K562 (cell line): Measurements from ENCODE around the gene EVPL. TPM values are rescaled to one million over a fixed set of nuclear protein-coding genes. Genes with fewer than 3 reads are reported as not detected.

Experiments used
- ATAC-seq: fragments of 200-7000 bp; cut with Tn5 transposase; 3 replicates; pipeline ENCODE4 v1.9.1; 2020; ENCODE audit warnings: moderate library complexity
- BruUV-seq: library from RNA; stranded (reverse); fragments of 400-500 nt; replicated peaks from 2 replicates; lab custom pipeline; 2021; lab: Mats Ljungman, UMichigan
- CTCF ChIA-PET: fragments of 300-600 bp; formaldehyde crosslinking; extraction: SDS; loops from one replicate; lab custom pipeline; 2021; ENCODE audit warnings: low intra/inter-chr PET ratio; lab: Yijun Ruan, JAX
- POLR2A ChIA-PET: fragments of 300-600, 350-650 bp; sonication (Branson Sonifier 250); formaldehyde crosslinking; extraction: SDS; loops from one replicate; lab custom pipeline; 2021; ENCODE audit warnings: antibody characterized with exemption, inconsistent platforms; lab: Yijun Ruan, JAX
- DNase-seq, 4 experiments: peaks; one replicate each; pipeline versions ENCODE4 v3.0.0 to v3.0.0-alpha.2; 2011 to 2018; ENCODE audit warnings: low spot score in 3 of 4, mixed read lengths in 3 of 4; ENCODE audit errors: extremely low read depth in 1 of 4
- FAIRE-seq: peaks from 2 replicates; lab custom pipeline; 2011; peaks lifted over from hg19 to GRCh38; lab: Jason Lieb, UNC
- H2AFZ ChIP-seq: 2 replicates; pipeline ENCODE4 v1.6.0; 2011; ENCODE audit warnings: low read depth, low read length, control low read depth, inconsistent platforms
- H3K27ac ChIP-seq: fragments of 200-600 bp; 3 replicates; pipeline ENCODE4 v1.8.0; 2011; ENCODE audit warnings: low read depth, mild to moderate bottlenecking, control low read depth, inconsistent platforms, low read length, moderate library complexity, mixed read lengths; ENCODE audit errors: extremely low read depth
- H3K27me3 ChIP-seq, 2 experiments: fragments of 300-600 bp in 1 of 2; 2 replicates in 1 of 2; 3 replicates in 1 of 2; pipeline versions ENCODE4 v1.6.0 to v1.8.0; 2011; ENCODE audit warnings: inconsistent platforms in 2 of 2, low read length in 2 of 2, mild to moderate bottlenecking in 1 of 2, mixed read lengths in 1 of 2, moderate library complexity in 1 of 2; ENCODE audit not compliant: control insufficient read depth in 2 of 2, insufficient read depth in 2 of 2
- H3K36me3 ChIP-seq: fragments of 300-600 bp; 3 replicates; pipeline ENCODE4 v1.8.0; 2011; ENCODE audit warnings: mild to moderate bottlenecking, low read length, inconsistent platforms; ENCODE audit not compliant: control insufficient read depth, insufficient read depth
- H3K4me1 ChIP-seq, 2 experiments: fragments of 200-600 bp in 1 of 2; replicated peaks in 1 of 2; 2 replicates in 1 of 2; 3 replicates in 1 of 2; pipeline versions ENCODE4 v1.5.1 to v1.8.0; 2011; ENCODE audit warnings: inconsistent platforms in 2 of 2, low read length in 2 of 2, mild to moderate bottlenecking in 1 of 2, mixed read lengths in 1 of 2, moderate library complexity in 1 of 2; ENCODE audit not compliant: control insufficient read depth in 2 of 2, insufficient read depth in 2 of 2
- H3K4me2 ChIP-seq: 2 replicates; pipeline ENCODE4 v1.6.1; 2011; ENCODE audit warnings: low read length, control low read depth, inconsistent platforms, mixed read lengths; ENCODE audit not compliant: insufficient read depth
- H3K4me3 ChIP-seq: fragments of 200-600 bp; sonication (generic), shearing (Covaris generic); 2 replicates; pipeline ENCODE4 v1.5.1; 2016; ENCODE audit warnings: control low read depth, inconsistent platforms
- H3K79me2 ChIP-seq: fragments of 200-600 bp; 3 replicates; pipeline ENCODE4 v1.8.0; 2011; ENCODE audit warnings: low read length, inconsistent platforms; ENCODE audit not compliant: control insufficient read depth, insufficient read depth
- H3K9ac ChIP-seq, 2 experiments: 2 replicates each; pipeline versions ENCODE4 v1.6.0 to v1.6.1; 2011; ENCODE audit warnings: low read depth in 2 of 2, low read length in 2 of 2, control low read depth in 1 of 2, inconsistent platforms in 1 of 2, mild to moderate bottlenecking in 1 of 2, mixed read lengths in 1 of 2; ENCODE audit not compliant: insufficient read depth in 1 of 2
- H3K9me1 ChIP-seq: one replicate; pipeline ENCODE4 v1.6.0; 2011; ENCODE audit warnings: inconsistent platforms, mild to moderate bottlenecking, low read length, moderate library complexity; ENCODE audit not compliant: control insufficient read depth, insufficient read depth
- H3K9me3 ChIP-seq: replicated peaks from 2 replicates; pipeline ENCODE4 v1.5.1; 2011; ENCODE audit warnings: low read depth, low read length, inconsistent platforms; ENCODE audit not compliant: control insufficient read depth, insufficient read depth
- H4K20me1 ChIP-seq: replicated peaks from 2 replicates; pipeline ENCODE4 v1.6.1; 2011; ENCODE audit warnings: low read length, inconsistent platforms, mixed read lengths; ENCODE audit not compliant: control insufficient read depth, insufficient read depth
- BCOR ChIP-seq: fragments of 450-650 bp; IDR thresholded peaks from 2 replicates; pipeline ENCODE4 v1.6.1; 2016
- CC2D1A ChIP-seq: fragments of 450-650 bp; IDR thresholded peaks from 2 replicates; pipeline ENCODE4 v1.6.1; 2017; ENCODE audit warnings: mild to moderate bottlenecking
- CHD2 ChIP-seq: IDR thresholded peaks from 2 replicates; pipeline ENCODE4 v1.6.1; 2011; ENCODE audit warnings: low read depth, low read length
- ELF1 ChIP-seq: fragments of 200-800 bp; sonication (Bioruptor generic); IDR thresholded peaks from 2 replicates; pipeline ENCODE4 v1.6.1; 2016; ENCODE audit warnings: missing genetic modification characterization, missing compliant biosample characterization
- HDAC1 ChIP-seq, 2 experiments: fragments of 450-650 bp; IDR thresholded peaks; 2 replicates each; pipeline ENCODE4 v1.6.1; 2016 to 2017; ENCODE audit warnings: inconsistent platforms in 1 of 2, mild to moderate bottlenecking in 1 of 2, moderate library complexity in 1 of 2
- HES1 ChIP-seq: fragments of 450-650 bp; IDR thresholded peaks from 2 replicates; pipeline ENCODE4 v1.6.1; 2016; ENCODE audit warnings: low read depth, mild to moderate bottlenecking, moderate library complexity
- KDM1A ChIP-seq, 2 experiments: fragments of 450-650 bp; IDR thresholded peaks; 2 replicates each; pipeline ENCODE4 v1.6.1; 2016; ENCODE audit warnings: mild to moderate bottlenecking in 2 of 2
- MAZ ChIP-seq, 2 experiments: fragments of 450-650 bp in 1 of 2; sonication (generic) in 1 of 2; formaldehyde crosslinking; IDR thresholded peaks in 1 of 2; conservative IDR thresholded peaks in 1 of 2; 2 replicates each; pipeline versions ENCODE4 v1.4.0 to v1.5.0; 2020; ENCODE audit warnings: mild to moderate bottlenecking in 1 of 2, missing genetic modification reagents in 1 of 2
- NCOA1 ChIP-seq: fragments of 450-650 bp; IDR thresholded peaks from 2 replicates; pipeline ENCODE4 v1.6.1; 2016; ENCODE audit warnings: low read depth
- SMARCC2 ChIP-seq: fragments of 450-650 bp; IDR thresholded peaks from 2 replicates; pipeline ENCODE4 v1.6.1; 2017; ENCODE audit warnings: antibody characterized with exemption, moderate library complexity, mild to moderate bottlenecking, low read depth
- TBL1XR1 ChIP-seq, 2 experiments: IDR thresholded peaks; 2 replicates each; pipeline ENCODE4 v1.6.1; 2012; ENCODE audit warnings: improper control_type of control experiment in 2 of 2, low read length in 2 of 2, mild to moderate bottlenecking in 1 of 2
- TCF7L2 ChIP-seq: fragments of 150-350 bp; IDR thresholded peaks from 2 replicates; pipeline ENCODE4 v1.6.1; 2016; ENCODE audit warnings: low read depth, mild to moderate bottlenecking, low read length, moderate library complexity
- TEAD2 ChIP-seq: fragments of 450-650 bp; IDR thresholded peaks from 2 replicates; pipeline ENCODE4 v1.6.1; 2016; ENCODE audit warnings: missing genetic modification characterization, control low read depth, missing compliant biosample characterization
- XRCC5 ChIP-seq: fragments of 200-400 bp; formaldehyde crosslinking; IDR thresholded peaks from 2 replicates; pipeline ENCODE4 v1.6.1; 2017; ENCODE audit warnings: low read depth, mild to moderate bottlenecking, low read length
- ZEB2 ChIP-seq: fragments of 450-650 bp; IDR thresholded peaks from 2 replicates; pipeline ENCODE4 v1.6.1; 2016
- ZNF384 ChIP-seq: IDR thresholded peaks from 2 replicates; pipeline ENCODE4 v1.6.1; 2012; ENCODE audit warnings: low read depth, low read length, improper control_type of control experiment
- ZNF41 ChIP-seq: fragments of 250-450 bp; sonication (Bioruptor Pico); conservative IDR thresholded peaks from 2 replicates; pipeline ENCODE4 v1.4.0; 2020; ENCODE audit warnings: mild to moderate bottlenecking
- ZNF79 ChIP-seq: fragments of 250-450 bp; sonication (Bioruptor Pico); IDR thresholded peaks from 2 replicates; pipeline ENCODE4 v1.4.0; 2020; ENCODE audit warnings: low read depth, mild to moderate bottlenecking, moderate library complexity
- WGBS: fragments of 100-300 bp; shearing (Covaris generic); methylation state at CpG from one replicate; pipeline ENCODE4 v1.1.6; 2016; ENCODE audit warnings: low coverage, mixed read lengths; ENCODE audit not compliant: insufficient coverage; ENCODE audit errors: missing lambda C conversion rate; 5-methylcytosine and 5-hydroxymethylcytosine counted together
- in situ Hi-C: fragments of 300-500 bp; cut with MboI; formaldehyde crosslinking; loops from 4 replicates; pipeline ENCODE4 v1.15.0; 2018; ENCODE audit warnings: inconsistent platforms, mixed read lengths
- intact Hi-C: fragments of 100-400 bp; cut with micrococcal nuclease; formaldehyde crosslinking; loops from 2 replicates; pipeline ENCODE4 v1.14.2; 2022
- polyA plus RNA-seq, 8 experiments: library from polyadenylated mRNA; depleted of rRNA in 4 of 8; stranded (reverse) in 5 of 8; unstranded in 3 of 8; fragments of >200 nt; fragmentation: Nextera tagmentation in 2 of 8; fragmentation: Illumina TruSeq in 1 of 8; extraction: Ambion mirVana in 2 of 8; extraction: Trizol in 1 of 8; gene quantifications; 2 replicates each; pipeline versions ENCODE4 v1.2.1 to v1.2.3, GENCODE V29; 2011 to 2014; ENCODE audit warnings: inconsistent platforms in 1 of 8, missing spikeins in 1 of 8
- total RNA-seq, 7 experiments: library from RNA; depleted of rRNA in 6 of 7; stranded (reverse); fragments of >200 nt in 6 of 7; fragmentation: Illumina TruSeq in 2 of 7; extraction: Trizol in 2 of 7; gene quantifications; 2 replicates each; pipeline versions ENCODE4 v1.2.1 to v1.2.3, GENCODE V29; 2011 to 2021; ENCODE audit warnings: low replicate concordance in 1 of 7
- TF ChIP-seq, protein P1 (sequence below), 2 experiments: fragments of 450-650 bp; conservative IDR thresholded peaks; 2 replicates each; pipeline ENCODE4 v1.6.1; 2017; ENCODE audit warnings: mild to moderate bottlenecking in 2 of 2, moderate library complexity in 2 of 2
- TF ChIP-seq, protein P2 (sequence below): fragments of 250-450 bp; sonication (Bioruptor Pico); IDR thresholded peaks from 2 replicates; pipeline ENCODE4 v1.8.0; 2021; ENCODE audit warnings: borderline replicate concordance, mild to moderate bottlenecking, moderate library complexity; ENCODE audit not compliant: poor library complexity, severe bottlenecking

Gene EVPL
- total and polyA plus RNA-seq, 9 of the 15 experiments (the other 6 are each of a cell fraction or from before 2014, with no cell fraction given) = 0.08 to 0.18 (median 0.16) TPM; not detected in 5

- in situ Hi-C loops (no loop called here), intact Hi-C loops (loop anchor here (10.0 kb wide), 1 partner anchor 185 kb away; the partner anchor contains the start of gene UNK)
- DNase-seq (peak; percentile 84 to 95 (median 90)), ATAC-seq (peak; percentile 86), FAIRE-seq (peak; percentile 99)
- whole genome bisulfite sequencing = 3% methylated on average over 4 of the region's 4 CpGs
- Histone ChIP-seq H3K27me3 (no peaks in the 10 kb centered on the region), H3K9me3 (no peaks in the 10 kb centered on the region), H4K20me1 (peaks cover 14% of the 10 kb centered on the region), H3K9ac (peak overlapping the region in 1 of 2 experiments; percentile 14; a peak in 2 of 4 replicates), H3K9me1 (no peaks in the 10 kb centered on the region), H3K4me3 (no peak overlapping the region), H3K4me1 (peaks cover 15 to 19% of the 10 kb centered on the region in 2 experiments; a peak in 4 of 5 replicates), H3K4me2 (peak overlapping the region; percentile 43), H3K27ac (peak overlapping the region; percentile 71), H3K36me3 (peaks cover 7% of the 10 kb centered on the region; the same call in 2 of the 3 replicates), H3K79me2 (no peaks in the 10 kb centered on the region), H2AFZ (no peak overlapping the region)
- BruUV-seq = no TSS peak
- ChIA-PET POLR2A (interaction anchor here (1.0 to 1.5 kb wide), 5 partner anchors 10 to 302 kb away, joined by 4 to 5 read pairs (median 4); no protein-coding TSS in a partner anchor), CTCF (no interaction called here)
- peak; percentile 99 for TF ChIP-seq KDM1A (IDR thresholded peaks at IDR 0.05)
- peak; percentile 74 for TF ChIP-seq BCOR
- peak; percentile 98 for TF ChIP-seq ZNF384
- peak; percentile 65; the same call in 1 of the 2 replicates for TF ChIP-seq TCF7L2
- peak; percentile 90 for TF ChIP-seq NCOA1
- peak; percentile 96 for TF ChIP-seq ZEB2
- TF ChIP-seq SMARCC2 = peak; percentile 94
- TF ChIP-seq HES1 = peak; percentile 92
- peak; percentile 94 for TF ChIP-seq CC2D1A
- TF ChIP-seq XRCC5 = no peak
- TF ChIP-seq ZNF79 (CRISPR knock-in tag) = no peak
- TF ChIP-seq HDAC1 (IDR thresholded peaks at IDR 0.05) = peak; percentile 13 to 100; a peak in 2 of 4 replicates
- TF ChIP-seq CHD2 = no peak
- TF ChIP-seq, protein P1, sequence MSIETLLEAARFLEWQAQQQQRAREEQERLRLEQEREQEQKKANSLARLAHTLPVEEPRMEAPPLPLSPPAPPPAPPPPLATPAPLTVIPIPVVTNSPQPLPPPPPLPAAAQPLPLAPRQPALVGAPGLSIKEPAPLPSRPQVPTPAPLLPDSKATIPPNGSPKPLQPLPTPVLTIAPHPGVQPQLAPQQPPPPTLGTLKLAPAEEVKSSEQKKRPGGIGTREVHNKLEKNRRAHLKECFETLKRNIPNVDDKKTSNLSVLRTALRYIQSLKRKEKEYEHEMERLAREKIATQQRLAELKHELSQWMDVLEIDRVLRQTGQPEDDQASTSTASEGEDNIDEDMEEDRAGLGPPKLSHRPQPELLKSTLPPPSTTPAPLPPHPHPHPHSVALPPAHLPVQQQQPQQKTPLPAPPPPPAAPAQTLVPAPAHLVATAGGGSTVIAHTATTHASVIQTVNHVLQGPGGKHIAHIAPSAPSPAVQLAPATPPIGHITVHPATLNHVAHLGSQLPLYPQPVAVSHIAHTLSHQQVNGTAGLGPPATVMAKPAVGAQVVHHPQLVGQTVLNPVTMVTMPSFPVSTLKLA (conservative IDR thresholded peaks at IDR 0.05) = peak in 1 of 2 experiments; percentile 69; a peak in 2 of 4 replicates
- TF ChIP-seq ZNF41 (CRISPR knock-in tag) = no peak
- 0 out of 4 replicates have a peak, but pooled peaks of 1 of the 2 experiments have one; percentile 54 for TF ChIP-seq MAZ (CRISPR knock-in tag; conservative IDR thresholded peaks at IDR 0.05 in 1 of 2, IDR thresholded peaks at IDR 0.05 in 1 of 2)
- TF ChIP-seq TBL1XR1 (IDR thresholded peaks at IDR 0.05; ENCODE audit: low read length in 2 of 2) = peak in 1 of 2 experiments; percentile 77; a peak in 3 of 4 replicates
- TF ChIP-seq ELF1 (tag) = peak; percentile 40; the same call in 1 of the 2 replicates
- TF ChIP-seq, protein P2, sequence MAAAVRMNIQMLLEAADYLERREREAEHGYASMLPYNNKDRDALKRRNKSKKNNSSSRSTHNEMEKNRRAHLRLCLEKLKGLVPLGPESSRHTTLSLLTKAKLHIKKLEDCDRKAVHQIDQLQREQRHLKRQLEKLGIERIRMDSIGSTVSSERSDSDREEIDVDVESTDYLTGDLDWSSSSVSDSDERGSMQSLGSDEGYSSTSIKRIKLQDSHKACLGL (CRISPR knock-in tag) = no peak
- no peak for TF ChIP-seq TEAD2 (tag)
These were observed 57.0 kb downstream of the EVPL start for GRCh38 chr17:75970011-75970523.
